H9 (cell line): Measurements from ENCODE around the gene TRIM10. TPM values are rescaled to one million over a fixed set of nuclear protein-coding genes. Genes with fewer than 3 reads are reported as not detected.

ENCODE experiments used
- DNase-seq: peaks from one replicate; pipeline ENCODE4 v3.0.0-alpha.2; 2017
- H2AFZ ChIP-seq: one replicate; pipeline ENCODE4 v1.6.1; 2013; ENCODE audit warnings: mild to moderate bottlenecking, low read length, control low read depth, moderate library complexity
- H2AK5ac ChIP-seq: 2 replicates; pipeline ENCODE4 v1.6.1; 2013; ENCODE audit warnings: low read length, control low read depth, mixed read lengths; ENCODE audit not compliant: insufficient read length
- H2BK120ac ChIP-seq: one replicate; pipeline ENCODE4 v1.6.1; 2013; ENCODE audit warnings: low read depth, mild to moderate bottlenecking, low read length, control low read depth, inconsistent platforms; ENCODE audit not compliant: poor library complexity, severe bottlenecking
- H2BK12ac ChIP-seq: 2 replicates; pipeline ENCODE4 v1.6.1; 2013; ENCODE audit warnings: low read length, control low read depth, mixed read lengths, low read depth; ENCODE audit not compliant: insufficient read length
- H2BK15ac ChIP-seq: 2 replicates; pipeline ENCODE4 v1.6.1; 2013; ENCODE audit warnings: low read depth, low read length, control low read depth
- H2BK20ac ChIP-seq: one replicate; pipeline ENCODE4 v1.6.1; 2013; ENCODE audit warnings: low read depth, mild to moderate bottlenecking, low read length, control low read depth, inconsistent platforms; ENCODE audit not compliant: poor library complexity, severe bottlenecking
- H2BK5ac ChIP-seq: 2 replicates; pipeline ENCODE4 v1.6.1; 2013; ENCODE audit warnings: low read length, control low read depth, mixed read lengths; ENCODE audit not compliant: insufficient read length
- H3K14ac ChIP-seq: 2 replicates; pipeline ENCODE4 v1.6.1; 2013; ENCODE audit warnings: low read length, control low read depth; ENCODE audit not compliant: insufficient read depth
- H3K18ac ChIP-seq: 2 replicates; pipeline ENCODE4 v1.6.1; 2013; ENCODE audit warnings: low read depth, mild to moderate bottlenecking, mixed read lengths, low read length, control low read depth; ENCODE audit not compliant: insufficient read length
- H3K23ac ChIP-seq: 2 replicates; pipeline ENCODE4 v1.6.1; 2013; ENCODE audit warnings: low read length, control low read depth, mixed read lengths, low read depth; ENCODE audit not compliant: insufficient read length
- H3K23me2 ChIP-seq: 2 replicates; pipeline ENCODE4 v1.6.1; 2013; ENCODE audit warnings: low read depth, mild to moderate bottlenecking, mixed read lengths, low read length, control low read depth; ENCODE audit not compliant: insufficient read length, poor library complexity, severe bottlenecking
- H3K27ac ChIP-seq: 2 replicates; pipeline ENCODE4 v1.5.1; 2013; ENCODE audit warnings: low read length, control low read depth, mixed read lengths, low read depth; ENCODE audit not compliant: insufficient read length
- H3K27me3 ChIP-seq: 2 replicates; pipeline ENCODE4 v1.6.1; 2013; ENCODE audit warnings: low read length, control low read depth, inconsistent platforms; ENCODE audit not compliant: insufficient read depth
- H3K4ac ChIP-seq: 2 replicates; pipeline ENCODE4 v1.6.1; 2013; ENCODE audit warnings: low read depth, mild to moderate bottlenecking, control low read depth, inconsistent platforms, low read length, moderate library complexity
- H3K4me1 ChIP-seq: 2 replicates; pipeline ENCODE4 v1.6.1; 2013; ENCODE audit warnings: low read length, control low read depth, inconsistent platforms; ENCODE audit not compliant: insufficient read depth
- H3K4me2 ChIP-seq: 2 replicates; pipeline ENCODE4 v1.6.1; 2013; ENCODE audit warnings: low read length, control low read depth, mixed read lengths; ENCODE audit not compliant: insufficient read length, insufficient read depth
- H3K56ac ChIP-seq: 2 replicates; pipeline ENCODE4 v1.6.1; 2013; ENCODE audit warnings: low read depth, mild to moderate bottlenecking, mixed read lengths, low read length, control low read depth; ENCODE audit not compliant: insufficient read length
- H3K79me1 ChIP-seq: 2 replicates; pipeline ENCODE4 v1.6.1; 2013; ENCODE audit warnings: low read depth, mild to moderate bottlenecking, moderate library complexity, low read length, control low read depth, inconsistent platforms; ENCODE audit not compliant: insufficient read depth, poor library complexity, severe bottlenecking
- H3K79me2 ChIP-seq: 2 replicates; pipeline ENCODE4 v1.6.1; 2013; ENCODE audit warnings: low read length, control low read depth, inconsistent platforms; ENCODE audit not compliant: insufficient read depth
- H3K9ac ChIP-seq: 2 replicates; pipeline ENCODE4 v1.6.1; 2013; ENCODE audit warnings: low read length, control low read depth, mixed read lengths; ENCODE audit not compliant: insufficient read length; ENCODE audit errors: extremely low read depth
- H3K9me3 ChIP-seq: one replicate; pipeline ENCODE4 v1.6.1; 2013; ENCODE audit warnings: low read depth, low read length, inconsistent platforms; ENCODE audit not compliant: control insufficient read depth
- H3T11ph ChIP-seq: one replicate; pipeline ENCODE4 v1.6.1; 2013; ENCODE audit warnings: mild to moderate bottlenecking, low read length, control low read depth, inconsistent platforms
- H4K20me1 ChIP-seq: one replicate; pipeline ENCODE4 v1.6.1; 2013; ENCODE audit not compliant: control insufficient read depth, insufficient read length, insufficient read depth
- H4K5ac ChIP-seq: 2 replicates; pipeline ENCODE4 v1.6.1; 2013; ENCODE audit warnings: low read depth, mild to moderate bottlenecking, mixed read lengths, low read length, control low read depth; ENCODE audit not compliant: insufficient read length
- H4K8ac ChIP-seq: replicated peaks from 2 replicates; pipeline ENCODE4 v1.6.1; 2013; ENCODE audit warnings: low read length, control low read depth, mixed read lengths, low read depth; ENCODE audit not compliant: insufficient read length
- H4K91ac ChIP-seq: 2 replicates; pipeline ENCODE4 v1.6.1; 2013; ENCODE audit warnings: low read depth, mild to moderate bottlenecking, moderate library complexity, mixed read lengths, low read length, control low read depth; ENCODE audit not compliant: insufficient read length
- H3K27ac Mint-ChIP-seq, 3 experiments: 2 replicates in 2 of 3; 3 replicates in 1 of 3; pipeline ENCODE4 v1.8.0; 2020 to 2021; ENCODE audit warnings: mixed read lengths in 3 of 3, mild to moderate bottlenecking in 1 of 3, moderate library complexity in 1 of 3
- H3K27me3 Mint-ChIP-seq: 2 replicates; pipeline ENCODE4 v1.8.0; 2021; ENCODE audit warnings: low read depth, mild to moderate bottlenecking, moderate library complexity, mixed read lengths
- H3K36me3 Mint-ChIP-seq, 3 experiments: 2 replicates in 2 of 3; 3 replicates in 1 of 3; pipeline ENCODE4 v1.8.0; 2020 to 2021; ENCODE audit warnings: low read depth in 3 of 3, mixed read lengths in 3 of 3; ENCODE audit not compliant: insufficient read depth in 1 of 3
- H3K4me1 Mint-ChIP-seq, 2 experiments: 2 replicates each; pipeline ENCODE4 v1.8.0; 2020; ENCODE audit warnings: mixed read lengths in 2 of 2
- H3K4me3 Mint-ChIP-seq, 2 experiments: 2 replicates in 1 of 2; 3 replicates in 1 of 2; pipeline ENCODE4 v1.8.0; 2020 to 2021; ENCODE audit warnings: mild to moderate bottlenecking in 2 of 2, mixed read lengths in 2 of 2, moderate library complexity in 1 of 2
- H3K9me3 Mint-ChIP-seq, 2 experiments: 2 replicates in 1 of 2; 3 replicates in 1 of 2; pipeline ENCODE4 v1.8.0; 2020; ENCODE audit warnings: mild to moderate bottlenecking in 2 of 2, mixed read lengths in 2 of 2, moderate library complexity in 1 of 2
- CTCF ChIP-seq: fragments of 200-600 bp; sonication (generic); conservative IDR thresholded peaks from 3 replicates; pipeline ENCODE4 v1.8.0; 2021; ENCODE audit warnings: antibody characterized with exemption, mild to moderate bottlenecking
- WGBS: extraction: QIAGEN DNeasy Blood & Tissue Kit; methylation state at CpG from one replicate; pipeline ENCODE4 v1.1.7; 2013; ENCODE audit warnings: missing lambda C conversion rate, low lambda C conversion rate, mixed read lengths; ENCODE audit not compliant: insufficient read length; ENCODE audit errors: extremely low coverage; 5-methylcytosine and 5-hydroxymethylcytosine counted together
- total RNA-seq: library from RNA; stranded (reverse); gene quantifications from 2 replicates; pipeline ENCODE4 v1.2.1, GENCODE V29; 2021

Gene TRIM10
- total RNA-seq, 1 experiment from 2014 or later: 0.07 TPM

GRCh38 chr6:30122515-30122914, 38.5 kb downstream of the TRIM10 start:
- Mint-ChIP-seq H3K4me1 (peaks cover 0 to 6% of the 10 kb centered on the region in 2 experiments; a peak in 2 of 4 replicates), H3K27ac (no peak overlapping the region), H3K27me3 (peaks cover 50% of the 10 kb centered on the region), H3K4me3 (no peak overlapping the region), H3K9me3 (no peaks in the 10 kb centered on the region), H3K36me3 (no peaks in the 10 kb centered on the region)
- Histone ChIP-seq H3K9ac (no peak overlapping the region), H4K8ac (no peak overlapping the region), H3K4me2 (no peak overlapping the region), H2AFZ (no peak overlapping the region), H3K14ac (no peak overlapping the region), H2BK15ac (no peak overlapping the region), H3K4ac (no peak overlapping the region), H3K9me3 (no peaks in the 10 kb centered on the region), H3T11ph (no peak overlapping the region), H3K23ac (no peak overlapping the region), H4K20me1 (no peaks in the 10 kb centered on the region), H2AK5ac (no peak overlapping the region), H2BK12ac (no peak overlapping the region), H3K4me1 (no peaks in the 10 kb centered on the region), H3K18ac (no peak overlapping the region), H2BK20ac (no peak overlapping the region), H2BK120ac (no peak overlapping the region), H3K27me3 (peaks cover 11% of the 10 kb centered on the region; the same call in 1 of the 2 replicates), H3K79me2 (no peaks in the 10 kb centered on the region), H4K91ac (no peak overlapping the region), H3K79me1 (no peaks in the 10 kb centered on the region), H3K23me2 (peaks cover 6% of the 10 kb centered on the region), H3K56ac (no peak overlapping the region), H2BK5ac (no peak overlapping the region), H3K27ac (no peak overlapping the region), H4K5ac (no peak overlapping the region)
- DNase-seq: no peak
- no CpG with 5 or more reads among the region's 2 CpGs for WGBS
- TF ChIP-seq CTCF: no peak
